ENCODE results near the gene C1QTNF6.

Gene C1QTNF6

DNA sequence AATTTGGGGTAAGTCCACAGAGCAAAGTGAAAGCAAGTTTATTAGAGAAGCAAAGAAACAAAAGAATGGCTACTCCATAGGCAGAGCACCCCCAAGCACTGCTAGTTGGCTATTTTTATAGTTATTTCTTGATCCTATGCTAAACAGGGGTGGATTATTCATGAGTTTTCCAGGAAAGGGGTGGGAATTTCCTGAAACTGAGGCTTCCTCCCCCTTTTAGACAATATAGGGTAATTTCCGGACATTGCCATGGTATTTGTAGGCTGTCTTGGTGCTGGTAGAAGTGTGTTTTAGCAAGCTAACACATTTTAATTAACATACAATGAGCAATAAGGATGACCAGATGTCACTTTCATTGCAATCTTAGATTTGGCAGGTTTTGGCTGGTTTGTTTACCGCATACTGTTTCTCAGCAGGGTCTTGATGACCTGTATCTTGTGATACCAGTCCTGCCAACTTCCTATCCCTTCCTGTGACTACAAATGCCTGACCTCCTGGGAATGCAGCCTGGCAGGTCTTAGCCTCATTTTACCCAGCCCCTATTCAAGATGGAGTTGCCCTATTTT lies 937 bp upstream of the C1QTNF6 start:
- DNase-seq, result no peak

- no peak for DNase-seq
Observed at GRCh38 chr22:37187552-37187890, 526 bp downstream of the C1QTNF6 start.

GRCh38 chr22:37186997-37187522 lies 987 bp downstream of the C1QTNF6 start:
- no peak for DNase-seq

- DNase-seq, result no peak
Observed at GRCh38 chr22:37186228-37186996, 1.6 kb downstream of the C1QTNF6 start.

DNA sequence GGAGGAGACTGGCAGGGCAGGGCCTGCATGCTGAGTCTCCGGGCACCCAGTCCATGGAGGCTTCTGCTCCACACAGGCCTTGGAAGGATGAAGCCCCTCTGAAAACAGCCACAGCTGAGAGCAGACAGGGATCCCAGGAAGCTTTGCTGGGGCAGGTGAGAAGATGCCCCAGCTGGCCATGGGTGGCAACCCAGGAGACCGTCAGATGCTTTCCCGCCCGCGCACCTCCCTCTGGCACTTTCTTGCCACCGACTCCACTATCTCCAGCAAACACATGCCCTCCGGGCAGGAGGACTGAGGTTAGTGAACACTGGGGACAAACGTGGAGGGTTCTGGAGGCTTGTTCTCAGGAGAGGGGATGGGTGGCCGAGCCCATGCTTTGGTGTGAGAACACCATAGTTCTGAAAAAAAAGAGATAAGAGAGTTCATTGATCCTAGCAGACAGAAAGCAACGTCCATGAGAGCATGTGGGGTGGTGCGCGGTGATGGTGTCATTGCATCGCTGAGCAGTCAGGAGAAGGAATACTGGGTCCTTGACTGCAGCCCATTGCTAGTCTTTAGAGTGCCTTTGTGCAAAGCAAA lies 2.3 kb downstream of the C1QTNF6 start:
- no peak for DNase-seq

GRCh38 chr22:37184816-37185541 lies 3.1 kb downstream of the C1QTNF6 start:
- no peak for DNase-seq

GRCh38 chr22:37184380-37184755 lies 3.7 kb downstream of the C1QTNF6 start:
- DNase-seq, result no peak

DNA sequence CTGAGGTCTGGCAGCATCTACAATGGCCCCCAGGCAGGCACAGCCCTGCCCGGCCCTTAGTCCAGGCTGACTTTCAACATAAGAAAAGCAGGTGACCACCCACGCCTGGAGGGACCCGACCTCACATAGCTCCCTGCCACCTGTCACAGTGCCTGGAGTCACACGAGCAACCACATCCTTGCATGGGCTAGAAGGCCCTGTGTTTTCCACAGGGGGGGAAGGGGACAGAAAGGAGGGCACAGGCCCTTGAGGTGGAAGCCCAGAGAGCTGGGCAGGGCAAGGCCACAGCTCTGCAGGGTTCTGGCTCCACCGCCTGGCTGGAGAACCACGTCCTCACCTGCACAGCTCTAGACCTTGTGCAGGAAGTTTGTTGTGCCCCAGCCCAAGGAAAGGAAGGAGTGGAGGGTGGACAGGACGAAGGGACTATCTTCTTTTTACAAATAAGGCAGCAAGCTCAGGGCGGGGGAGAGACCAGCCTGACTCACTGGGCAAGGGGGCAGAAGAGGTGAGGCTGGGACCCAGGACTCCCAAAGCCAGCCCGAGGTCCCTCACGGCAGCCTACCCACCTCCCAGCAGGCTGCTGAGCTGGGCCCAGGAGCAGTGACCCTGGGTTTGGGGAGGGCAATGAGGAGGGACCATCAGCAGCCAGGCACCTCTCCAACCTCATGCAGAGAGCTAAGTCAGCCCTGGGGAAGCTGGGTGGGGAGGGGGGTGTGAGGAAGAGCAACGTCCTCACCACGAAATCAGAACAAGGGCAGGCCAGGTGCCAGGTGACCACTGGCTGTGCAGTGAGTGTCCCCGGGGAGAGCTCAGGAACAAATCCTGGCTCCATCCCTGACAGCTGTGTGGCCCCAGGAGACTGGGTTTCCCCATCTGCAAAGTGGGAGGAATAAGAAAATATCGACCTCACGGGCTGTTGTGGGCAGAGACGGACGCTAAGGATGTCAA lies 4.3 kb downstream of the C1QTNF6 start:
- no peak for DNase-seq

GRCh38 chr22:37182949-37183245 lies 5.2 kb downstream of the C1QTNF6 start:
- no peak for DNase-seq

- no peak for DNase-seq
Observed at GRCh38 chr22:37182101-37182948, 5.7 kb downstream of the C1QTNF6 start.

- DNase-seq, result no peak
Observed at GRCh38 chr22:37181681-37182080, 6.4 kb downstream of the C1QTNF6 start.

DNA sequence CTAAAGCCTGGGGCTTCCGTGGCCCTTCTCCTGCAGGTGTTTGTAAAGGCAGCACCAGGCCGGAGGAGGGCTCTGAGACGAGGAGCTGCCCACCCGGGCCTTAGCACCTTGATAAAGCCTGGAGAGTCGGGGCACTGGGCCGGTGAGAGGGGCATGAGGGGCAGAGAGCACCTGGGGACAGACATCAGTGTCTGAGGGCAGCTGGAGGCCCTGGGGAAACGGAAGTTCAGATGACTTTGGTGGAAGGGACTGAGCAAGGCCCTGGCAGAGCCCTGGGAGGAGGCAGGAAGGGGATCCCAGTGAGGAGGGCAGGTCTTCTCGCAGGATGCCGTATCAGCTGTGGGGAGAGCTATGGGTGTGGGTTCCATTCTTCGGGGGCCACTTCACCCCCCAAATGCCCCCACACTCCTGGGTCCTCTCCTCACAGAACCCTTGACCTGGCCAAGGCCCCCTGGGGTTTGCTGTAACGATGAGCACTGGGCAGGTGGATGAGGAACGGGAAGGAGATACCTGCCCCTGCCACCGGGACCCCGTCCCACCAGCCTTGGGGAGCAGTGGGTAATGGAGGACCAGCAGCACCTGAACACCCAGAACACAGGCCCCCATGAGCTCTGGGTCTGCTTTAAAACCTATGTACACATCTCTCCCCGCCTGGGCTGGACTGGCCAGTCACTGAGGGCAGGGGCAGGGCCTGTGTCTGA lies 7.4 kb downstream of the C1QTNF6 start:
- DNase-seq, result no peak

- no peak for DNase-seq
Observed at GRCh38 chr22:37179622-37180420, 8.2 kb downstream of the C1QTNF6 start.

- DNase-seq, result no peak
Observed at GRCh38 chr22:37179126-37179470, 8.9 kb downstream of the C1QTNF6 start.

DNA sequence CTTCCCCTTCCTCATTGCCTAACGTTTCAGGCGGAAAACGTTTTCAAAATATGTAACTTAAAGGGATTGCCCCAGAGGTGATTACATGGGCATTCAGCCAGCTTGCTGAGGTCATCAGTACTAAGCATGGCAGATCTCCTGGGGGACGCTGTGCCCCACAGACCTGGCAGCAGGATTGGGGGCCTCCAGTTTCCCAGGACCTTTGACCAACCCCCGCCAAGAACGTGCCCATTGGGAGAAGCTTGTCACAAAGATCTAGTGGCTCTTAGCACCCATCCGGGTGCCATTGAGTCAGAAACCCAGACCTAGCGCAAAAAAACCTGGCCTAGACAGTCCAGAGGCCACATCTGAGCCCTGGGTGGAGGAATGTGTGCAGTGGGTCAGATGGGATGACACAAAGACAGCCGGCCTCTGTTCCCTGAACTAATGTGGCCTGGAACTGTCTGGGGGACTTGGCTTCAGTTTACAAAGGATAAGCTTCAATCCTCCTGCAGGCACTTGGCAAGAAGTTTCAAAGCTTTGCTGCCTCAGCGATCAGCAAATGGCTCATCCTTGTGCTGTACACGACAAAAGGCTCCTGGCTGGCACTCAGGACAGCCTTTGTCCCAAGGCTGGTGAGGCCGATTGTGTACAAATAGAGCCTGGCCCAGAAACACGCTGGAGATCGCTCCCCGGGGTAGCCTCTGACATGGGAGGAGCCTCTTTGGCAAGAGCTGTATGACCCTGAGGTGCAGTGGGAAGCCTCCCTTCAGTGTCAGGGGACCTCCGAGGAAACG lies 9.5 kb downstream of the C1QTNF6 start:
- DNase-seq, result no peak

DNA sequence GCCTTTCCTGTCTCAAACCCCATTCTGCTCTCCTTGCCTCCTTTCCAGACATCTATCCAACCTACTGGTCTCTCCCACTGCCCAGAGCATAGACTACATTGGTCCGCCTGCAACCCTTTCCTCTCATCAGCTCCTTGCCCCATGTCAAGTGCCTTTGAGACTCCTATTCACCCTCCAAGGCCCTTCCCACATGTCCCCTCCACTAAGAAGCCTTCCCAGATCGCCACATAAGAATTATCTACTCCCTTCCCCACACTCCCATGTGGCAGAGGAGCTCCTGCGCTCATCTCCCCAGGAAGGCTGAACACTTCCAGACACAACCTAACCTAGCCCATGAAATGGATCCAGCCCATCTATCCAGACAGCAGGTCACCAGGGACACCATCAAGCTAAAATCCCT lies 10.3 kb downstream of the C1QTNF6 start:
- no peak for DNase-seq

- no peak for DNase-seq
Observed at GRCh38 chr22:37177221-37177620, 10.8 kb downstream of the C1QTNF6 start.

DNA sequence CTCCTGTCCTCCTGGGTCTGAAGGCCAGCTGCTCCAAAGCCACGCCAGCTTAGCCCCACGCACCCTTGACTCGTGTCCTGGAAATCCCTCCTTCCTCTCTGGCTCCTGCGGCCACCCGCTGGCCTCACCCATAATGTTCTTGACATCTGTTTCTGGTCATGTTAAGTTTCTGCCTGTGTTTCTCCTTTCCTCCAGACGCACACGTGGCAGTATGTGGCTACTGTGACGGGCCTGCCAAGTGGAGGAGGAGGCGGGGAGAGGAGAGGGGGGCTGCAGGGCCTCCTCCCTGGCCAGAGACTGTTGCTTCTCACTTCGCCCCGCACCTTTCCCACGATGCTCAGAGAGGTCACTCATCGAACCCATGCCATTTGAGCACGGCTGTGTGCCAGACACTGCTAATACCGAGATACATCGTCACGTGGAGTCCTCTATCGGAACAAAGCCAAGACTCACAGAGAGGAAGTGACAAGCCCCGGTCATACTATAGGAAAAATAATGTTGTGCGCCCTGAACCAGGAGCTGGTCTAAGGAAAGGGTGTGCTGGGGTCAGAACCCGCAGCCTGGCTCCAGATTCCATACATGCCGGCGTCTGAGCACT lies 11.5 kb downstream of the C1QTNF6 start:
- peak; percentile 44 for DNase-seq

Measured in midbrain (tissue), 1 donor.